A549 (cell line): ENCODE data around the gene VPS35L.

Experiments used
- MAFK ChIP-seq: fragments of 450-650 bp; IDR thresholded peaks from 2 replicates; pipeline ENCODE4 v1.6.1; 2014; ENCODE audit not compliant: partially characterized antibody
- RAD21 ChIP-seq, 2 experiments: fragments of >200 bp in 1 of 2; sonication (Bioruptor Twin) in 1 of 2; formaldehyde crosslinking in 1 of 2; IDR thresholded peaks in 1 of 2; conservative IDR thresholded peaks in 1 of 2; 2 replicates in 1 of 2; 3 replicates in 1 of 2; pipeline ENCODE4 v1.6.1; 2012 to 2018; ENCODE audit warnings: inconsistent platforms in 1 of 2
- TF ChIP-seq, protein P1 (sequence below): fragments of >200 bp; sonication (Bioruptor Twin); formaldehyde crosslinking; IDR thresholded peaks from 3 replicates; pipeline ENCODE4 v1.5.1; 2016
- TF ChIP-seq, protein P2 (sequence below): fragments of >200 bp; sonication (Bioruptor Twin); formaldehyde crosslinking; IDR thresholded peaks from 3 replicates; pipeline ENCODE4 v1.6.1; 2016

DNA sequence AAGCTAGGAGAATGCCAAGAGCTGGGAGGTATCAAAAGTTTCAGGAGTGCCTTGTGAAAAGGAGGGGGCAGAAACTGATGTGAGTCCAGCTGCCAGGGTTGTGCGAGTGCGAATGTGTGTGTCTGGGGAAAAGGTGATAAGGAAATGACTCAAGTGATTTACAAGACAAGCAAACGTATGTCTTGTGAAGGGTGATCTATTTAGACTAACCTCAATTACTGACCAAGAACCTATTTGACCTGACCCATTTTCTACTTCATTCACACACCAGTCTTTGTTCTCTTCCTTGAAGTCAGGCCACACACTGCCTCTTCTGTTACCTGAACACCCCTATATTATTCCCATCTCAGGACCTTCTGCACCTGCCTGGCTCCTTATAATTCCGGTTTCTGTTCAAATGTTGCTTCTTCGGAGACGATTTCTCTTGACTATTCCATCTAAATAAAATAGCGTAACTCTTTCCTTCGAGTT is 34.6 kb upstream of the VPS35L start:
- TF ChIP-seq, protein P1, sequence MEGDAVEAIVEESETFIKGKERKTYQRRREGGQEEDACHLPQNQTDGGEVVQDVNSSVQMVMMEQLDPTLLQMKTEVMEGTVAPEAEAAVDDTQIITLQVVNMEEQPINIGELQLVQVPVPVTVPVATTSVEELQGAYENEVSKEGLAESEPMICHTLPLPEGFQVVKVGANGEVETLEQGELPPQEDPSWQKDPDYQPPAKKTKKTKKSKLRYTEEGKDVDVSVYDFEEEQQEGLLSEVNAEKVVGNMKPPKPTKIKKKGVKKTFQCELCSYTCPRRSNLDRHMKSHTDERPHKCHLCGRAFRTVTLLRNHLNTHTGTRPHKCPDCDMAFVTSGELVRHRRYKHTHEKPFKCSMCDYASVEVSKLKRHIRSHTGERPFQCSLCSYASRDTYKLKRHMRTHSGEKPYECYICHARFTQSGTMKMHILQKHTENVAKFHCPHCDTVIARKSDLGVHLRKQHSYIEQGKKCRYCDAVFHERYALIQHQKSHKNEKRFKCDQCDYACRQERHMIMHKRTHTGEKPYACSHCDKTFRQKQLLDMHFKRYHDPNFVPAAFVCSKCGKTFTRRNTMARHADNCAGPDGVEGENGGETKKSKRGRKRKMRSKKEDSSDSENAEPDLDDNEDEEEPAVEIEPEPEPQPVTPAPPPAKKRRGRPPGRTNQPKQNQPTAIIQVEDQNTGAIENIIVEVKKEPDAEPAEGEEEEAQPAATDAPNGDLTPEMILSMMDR: no peak
- TF ChIP-seq RAD21 (conservative IDR thresholded peaks at IDR 0.05 in 1 of 2, IDR thresholded peaks at IDR 0.05 in 1 of 2) (no peak), MAFK (no peak)
- TF ChIP-seq, protein P2, sequence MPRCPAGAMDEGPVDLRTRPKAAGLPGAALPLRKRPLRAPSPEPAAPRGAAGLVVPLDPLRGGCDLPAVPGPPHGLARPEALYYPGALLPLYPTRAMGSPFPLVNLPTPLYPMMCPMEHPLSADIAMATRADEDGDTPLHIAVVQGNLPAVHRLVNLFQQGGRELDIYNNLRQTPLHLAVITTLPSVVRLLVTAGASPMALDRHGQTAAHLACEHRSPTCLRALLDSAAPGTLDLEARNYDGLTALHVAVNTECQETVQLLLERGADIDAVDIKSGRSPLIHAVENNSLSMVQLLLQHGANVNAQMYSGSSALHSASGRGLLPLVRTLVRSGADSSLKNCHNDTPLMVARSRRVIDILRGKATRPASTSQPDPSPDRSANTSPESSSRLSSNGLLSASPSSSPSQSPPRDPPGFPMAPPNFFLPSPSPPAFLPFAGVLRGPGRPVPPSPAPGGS: no peak
